ENCODE data around the gene IQCH.

DNA sequence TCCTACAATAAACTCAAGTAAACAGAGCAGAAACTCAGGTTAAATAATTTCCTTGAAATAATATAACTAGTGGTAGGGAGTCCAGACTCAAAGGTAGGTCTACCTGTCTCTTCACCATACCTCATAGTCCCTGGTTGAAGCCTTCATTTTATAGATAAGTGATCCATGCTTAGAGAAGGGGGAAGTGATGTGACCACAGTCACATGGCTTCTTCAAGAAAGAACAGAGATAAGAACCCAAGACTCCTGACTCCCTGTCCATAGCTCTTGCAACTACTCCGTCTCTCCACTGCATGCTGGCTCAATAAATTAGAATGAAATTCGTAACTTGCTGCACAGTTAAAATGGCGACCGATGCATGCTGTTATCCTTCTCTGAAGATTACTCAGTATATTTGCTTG is 255.3 kb downstream of the IQCH start:
- TF ChIP-seq CTCF (conservative IDR thresholded peaks at IDR 0.05): no peak
- TF ChIP-seq ZFX (IDR thresholded peaks at IDR 0.05): no peak
